Measurements from ENCODE around the gene HES1. TPM values are rescaled to one million over a fixed set of nuclear protein-coding genes. Genes with fewer than 3 reads are reported as not detected.
A peak's percentile ranks its signal among the peaks of the same experiment; 100 is the strongest.

HES1 gene
- total and polyA plus RNA-seq, 8 donors: 18.1 to 133 (median 98.3) TPM

- H3K4me1 ChIP-seq: peaks cover 42 to 76% of the 10 kb centered on the region in 2 donors
- peak overlapping the region in 1 of 2 donors; percentile 65 for H3K4me3 ChIP-seq
- peak overlapping the region; percentile 48 to 87 for H3K27ac ChIP-seq
- intact Hi-C loops (cut with DNase I): loop anchor here in 1 of 2 donors (5.0 to 10.0 kb wide), 5 partner anchors 54 to 357 kb away; no protein-coding TSS in a partner anchor
- no peaks in the 10 kb centered on the region for H3K36me3 ChIP-seq
- TF ChIP-seq CTCF (IDR thresholded peaks at IDR 0.05): no peak
- H3K27me3 ChIP-seq: peaks cover 0 to 89% of the 10 kb centered on the region in 2 donors
- ATAC-seq (no peak), DNase-seq (peak in 2 of 4 donors; percentile 57 to 59)
- no peaks in the 10 kb centered on the region for H3K9me3 ChIP-seq
Measured at GRCh38 chr3:194139071-194139813, 3.3 kb downstream of the HES1 start.

- Histone ChIP-seq H3K27ac (peak overlapping the region; percentile 87 to 91), H3K4me3 (peak overlapping the region in 1 of 2 donors; percentile 65), H3K9me3 (no peaks in the 10 kb centered on the region), H3K36me3 (no peaks in the 10 kb centered on the region), H3K4me1 (peaks cover 42 to 76% of the 10 kb centered on the region in 2 donors), H3K27me3 (peaks cover 0 to 83% of the 10 kb centered on the region in 2 donors)
- no peak for DNase-seq
- no peak for ATAC-seq
- no peak for TF ChIP-seq CTCF (IDR thresholded peaks at IDR 0.05)
- intact Hi-C loops (cut with DNase I): loop anchor here in 1 of 2 donors (5.0 to 10.0 kb wide), 5 partner anchors 55 to 358 kb away; no protein-coding TSS in a partner anchor
Measured at GRCh38 chr3:194139814-194140391, 4.0 kb downstream of the HES1 start.

GRCh38 chr3:194140520-194141414, 4.8 kb downstream of the HES1 start:
- Histone ChIP-seq H3K27ac (peak overlapping the region; percentile 87 to 91), H3K9me3 (no peaks in the 10 kb centered on the region), H3K36me3 (no peaks in the 10 kb centered on the region), H3K27me3 (peaks cover 0 to 81% of the 10 kb centered on the region in 2 donors), H3K4me3 (peak overlapping the region; percentile 11 to 45), H3K4me1 (peaks cover 34 to 67% of the 10 kb centered on the region in 2 donors)
- TF ChIP-seq CTCF (IDR thresholded peaks at IDR 0.05): no peak
- DNase-seq (peak; percentile 49 to 89 (median 82)), ATAC-seq (peak; percentile 3)
- intact Hi-C loops (cut with DNase I): no loop called here

GRCh38 chr3:194141415-194142155, 5.6 kb downstream of the HES1 start:
- DNase-seq (peak; percentile 79 to 97 (median 90)), ATAC-seq (peak; percentile 82)
- Histone ChIP-seq H3K4me3 (peak overlapping the region in 1 of 2 donors; percentile 45), H3K27me3 (peaks cover 0 to 73% of the 10 kb centered on the region in 2 donors), H3K27ac (peak overlapping the region; percentile 89 to 91), H3K4me1 (peaks cover 34 to 59% of the 10 kb centered on the region in 2 donors), H3K36me3 (no peaks in the 10 kb centered on the region), H3K9me3 (no peaks in the 10 kb centered on the region)
- TF ChIP-seq CTCF (IDR thresholded peaks at IDR 0.05): no peak
- intact Hi-C loops (cut with DNase I): no loop called here

All from left lung (tissue), 10 donors.